Osteoblast (primary cell): ENCODE results near the gene SYCP3. TPM values are rescaled to one million over a fixed set of nuclear protein-coding genes. Genes with fewer than 3 reads are reported as not detected.

ENCODE experiments used
- DNase-seq: peaks from one replicate; pipeline ENCODE4 v3.0.0; 2011; ENCODE audit warnings: low spot score, mixed read lengths; ENCODE audit not compliant: insufficient read length; ENCODE audit errors: missing footprints
- H2AFZ ChIP-seq: 2 replicates; pipeline ENCODE4 v1.6.0; 2011; ENCODE audit warnings: mild to moderate bottlenecking, low read length
- H3K27ac ChIP-seq: 2 replicates; pipeline ENCODE4 v1.5.1; 2011; ENCODE audit warnings: mild to moderate bottlenecking, low read depth, low read length, moderate library complexity
- H3K27me3 ChIP-seq: 2 replicates; pipeline ENCODE4 v1.6.0; 2012; ENCODE audit warnings: mild to moderate bottlenecking, control low read depth, inconsistent platforms, low read length, moderate library complexity; ENCODE audit not compliant: insufficient read depth
- H3K36me3 ChIP-seq: 2 replicates; pipeline ENCODE4 v1.5.1; 2011; ENCODE audit warnings: mild to moderate bottlenecking, low read length, control low read depth, moderate library complexity; ENCODE audit not compliant: insufficient read depth
- H3K4me1 ChIP-seq: 2 replicates; pipeline ENCODE4 v1.5.1; 2011; ENCODE audit warnings: mild to moderate bottlenecking, low read length, control low read depth, moderate library complexity; ENCODE audit not compliant: insufficient read depth
- H3K4me2 ChIP-seq: 2 replicates; pipeline ENCODE4 v1.6.0; 2011; ENCODE audit warnings: mild to moderate bottlenecking, low read length; ENCODE audit not compliant: insufficient read depth
- H3K4me3 ChIP-seq: fragments of 200-600 bp; sonication (generic); 3 replicates; pipeline ENCODE4 v1.5.1; 2012; ENCODE audit warnings: mild to moderate bottlenecking, low read length, inconsistent platforms; ENCODE audit not compliant: insufficient read depth
- H3K79me2 ChIP-seq: 2 replicates; pipeline ENCODE4 v1.6.0; 2012; ENCODE audit warnings: mild to moderate bottlenecking, low read length, control low read depth, inconsistent platforms; ENCODE audit not compliant: insufficient read depth
- H3K9me3 ChIP-seq: 2 replicates; pipeline ENCODE4 v1.5.1; 2011; ENCODE audit warnings: low read depth, low read length, control low read depth
- H4K20me1 ChIP-seq: 2 replicates; pipeline ENCODE4 v1.6.0; 2012; ENCODE audit warnings: mild to moderate bottlenecking, low read length, control low read depth; ENCODE audit not compliant: insufficient read depth
- total RNA-seq: library from RNA; depleted of rRNA; stranded (reverse); fragments of >200 nt; gene quantifications from 2 replicates; pipeline ENCODE4 v1.2.3, GENCODE V29; 2012
- TF ChIP-seq, protein P1 (sequence below): IDR thresholded peaks from 2 replicates; pipeline ENCODE4 v1.5.1; 2011; ENCODE audit warnings: mild to moderate bottlenecking, low read depth, low read length, moderate library complexity; ENCODE audit errors: extremely low read depth

Gene SYCP3
- total RNA-seq, 1 donor: 0.72 TPM

DNA sequence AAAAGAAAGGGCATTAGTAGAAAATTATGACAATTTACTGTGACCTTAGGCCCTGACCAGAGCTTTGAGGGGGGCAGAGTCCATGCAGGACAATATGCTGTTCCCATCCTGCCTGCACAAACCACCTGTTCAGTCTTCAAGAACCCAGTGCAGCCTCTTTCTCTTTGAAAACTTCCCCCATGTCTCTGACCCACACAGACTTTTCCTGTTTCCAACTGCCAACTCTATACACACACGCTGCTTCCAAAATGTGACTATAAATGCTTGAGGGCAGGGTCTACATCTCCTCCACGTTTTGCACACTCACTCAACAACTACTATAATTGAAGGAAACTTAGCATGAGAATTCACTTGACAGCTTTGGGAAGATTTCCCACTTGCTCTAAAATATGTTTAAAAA is 36.6 kb upstream of the SYCP3 start:
- Histone ChIP-seq H3K4me3 (no peak overlapping the region), H3K36me3 (peaks cover 10% of the 10 kb centered on the region), H3K9me3 (no peaks in the 10 kb centered on the region), H3K4me2 (no peak overlapping the region), H4K20me1 (peaks cover 4% of the 10 kb centered on the region), H2AFZ (no peak overlapping the region), H3K79me2 (no peaks in the 10 kb centered on the region), H3K4me1 (no peaks in the 10 kb centered on the region), H3K27me3 (no peaks in the 10 kb centered on the region), H3K27ac (no peak overlapping the region)
- DNase-seq: no peak
- TF ChIP-seq, protein P1, sequence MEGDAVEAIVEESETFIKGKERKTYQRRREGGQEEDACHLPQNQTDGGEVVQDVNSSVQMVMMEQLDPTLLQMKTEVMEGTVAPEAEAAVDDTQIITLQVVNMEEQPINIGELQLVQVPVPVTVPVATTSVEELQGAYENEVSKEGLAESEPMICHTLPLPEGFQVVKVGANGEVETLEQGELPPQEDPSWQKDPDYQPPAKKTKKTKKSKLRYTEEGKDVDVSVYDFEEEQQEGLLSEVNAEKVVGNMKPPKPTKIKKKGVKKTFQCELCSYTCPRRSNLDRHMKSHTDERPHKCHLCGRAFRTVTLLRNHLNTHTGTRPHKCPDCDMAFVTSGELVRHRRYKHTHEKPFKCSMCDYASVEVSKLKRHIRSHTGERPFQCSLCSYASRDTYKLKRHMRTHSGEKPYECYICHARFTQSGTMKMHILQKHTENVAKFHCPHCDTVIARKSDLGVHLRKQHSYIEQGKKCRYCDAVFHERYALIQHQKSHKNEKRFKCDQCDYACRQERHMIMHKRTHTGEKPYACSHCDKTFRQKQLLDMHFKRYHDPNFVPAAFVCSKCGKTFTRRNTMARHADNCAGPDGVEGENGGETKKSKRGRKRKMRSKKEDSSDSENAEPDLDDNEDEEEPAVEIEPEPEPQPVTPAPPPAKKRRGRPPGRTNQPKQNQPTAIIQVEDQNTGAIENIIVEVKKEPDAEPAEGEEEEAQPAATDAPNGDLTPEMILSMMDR: no peak

DNA sequence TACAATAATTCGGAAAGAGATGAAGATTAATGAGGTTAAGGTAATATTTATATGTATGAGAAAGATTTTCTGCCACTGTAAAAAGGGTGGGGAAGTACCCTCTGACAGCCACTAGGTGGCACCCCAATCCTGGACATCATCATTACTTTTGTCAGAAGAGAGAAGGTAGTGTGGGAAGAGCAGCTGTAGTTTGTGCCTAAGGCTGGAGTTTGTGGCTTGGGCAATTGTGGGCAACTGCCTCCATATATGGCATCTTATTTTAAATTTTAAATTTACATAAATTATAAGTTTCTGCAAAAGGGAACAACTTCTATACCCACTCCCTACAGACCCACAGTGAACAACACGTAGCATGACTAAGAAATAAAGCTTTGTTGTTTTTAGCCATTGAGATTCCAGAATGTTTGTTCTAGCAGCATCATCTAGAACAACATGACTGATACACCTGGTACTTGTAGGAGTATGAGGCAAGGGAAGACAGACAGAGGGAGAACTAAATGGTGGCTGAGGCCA is 34.4 kb upstream of the SYCP3 start:
- peaks cover 15% of the 10 kb centered on the region for H3K36me3 ChIP-seq
- DNase-seq: peak; percentile 78
- TF ChIP-seq, protein P1: peak; percentile 92
- no peaks in the 10 kb centered on the region for H3K9me3 ChIP-seq
- no peaks in the 10 kb centered on the region for H3K27me3 ChIP-seq
- no peak overlapping the region for H3K4me3 ChIP-seq
- no peaks in the 10 kb centered on the region for H3K4me1 ChIP-seq
- H3K79me2 ChIP-seq: no peaks in the 10 kb centered on the region
- peaks cover 4% of the 10 kb centered on the region for H4K20me1 ChIP-seq
- no peak overlapping the region for H3K4me2 ChIP-seq
- H2AFZ ChIP-seq: no peak overlapping the region
- H3K27ac ChIP-seq: no peak overlapping the region

DNA sequence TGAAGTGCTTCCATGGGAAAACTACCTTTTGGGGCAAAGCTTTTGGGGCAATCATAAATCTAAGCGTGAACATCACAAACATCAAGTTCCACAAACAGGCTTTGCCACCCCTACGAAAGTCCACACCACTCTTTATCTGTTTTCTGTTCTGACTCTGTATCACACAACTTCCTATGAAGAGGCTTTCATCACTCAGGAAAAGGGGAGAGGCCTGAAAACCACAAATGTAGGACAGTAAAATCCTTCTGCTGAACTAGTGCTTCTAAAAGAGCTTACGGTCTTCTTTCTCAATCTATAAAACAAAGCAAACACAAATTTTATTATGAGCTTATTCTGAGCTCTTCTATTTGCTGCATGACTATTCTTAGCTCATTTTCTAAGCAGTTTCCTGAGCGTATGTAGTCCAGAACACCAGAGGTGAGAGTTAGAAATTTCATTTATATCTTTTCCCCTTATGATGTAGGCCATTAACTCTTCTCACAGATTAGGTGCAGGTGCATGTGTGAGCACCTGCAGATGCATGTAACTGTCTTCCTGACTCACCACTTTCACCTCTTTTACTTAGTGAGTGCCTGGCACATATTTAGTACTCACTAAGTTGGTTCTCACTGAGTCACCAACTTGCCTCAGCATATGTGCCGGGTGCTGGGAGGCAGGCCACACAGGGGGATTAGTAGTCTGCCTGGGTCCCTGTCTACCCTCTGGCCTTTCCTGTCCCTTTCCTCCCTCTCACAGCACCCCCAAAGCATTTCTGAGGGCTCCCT is 32.9 kb upstream of the SYCP3 start:
- no peaks in the 10 kb centered on the region for H3K9me3 ChIP-seq
- no peaks in the 10 kb centered on the region for H3K79me2 ChIP-seq
- H2AFZ ChIP-seq: no peak overlapping the region
- no peak overlapping the region for H3K27ac ChIP-seq
- no peak for DNase-seq
- H3K36me3 ChIP-seq: peaks cover 11% of the 10 kb centered on the region
- H3K4me2 ChIP-seq: no peak overlapping the region
- TF ChIP-seq, protein P1: no peak
- H3K4me1 ChIP-seq: no peaks in the 10 kb centered on the region
- no peaks in the 10 kb centered on the region for H3K27me3 ChIP-seq
- H3K4me3 ChIP-seq: no peak overlapping the region
- H4K20me1 ChIP-seq: peaks cover 4% of the 10 kb centered on the region

DNA sequence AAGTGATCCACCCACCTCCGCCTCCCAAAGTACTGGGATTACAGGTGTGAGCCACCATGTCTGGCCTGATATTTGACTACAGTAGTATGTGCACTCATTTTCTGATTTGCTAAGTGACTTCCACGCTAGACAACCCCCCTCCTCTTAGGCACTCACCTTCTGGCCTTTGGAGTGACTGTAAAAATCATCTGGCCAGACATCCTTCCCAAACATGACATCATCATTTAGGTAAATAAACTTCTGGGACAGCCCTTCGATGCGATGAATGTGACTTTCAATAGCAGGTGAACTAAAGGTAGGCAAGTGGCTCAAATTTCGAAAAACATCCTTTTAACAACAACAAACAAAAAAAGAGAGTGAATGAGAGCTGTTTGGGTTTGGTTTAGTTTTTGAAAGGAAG is 30.6 kb upstream of the SYCP3 start:
- no peaks in the 10 kb centered on the region for H3K79me2 ChIP-seq
- peaks cover 4% of the 10 kb centered on the region for H4K20me1 ChIP-seq
- H3K4me1 ChIP-seq: no peaks in the 10 kb centered on the region
- no peaks in the 10 kb centered on the region for H3K9me3 ChIP-seq
- H3K27me3 ChIP-seq: no peaks in the 10 kb centered on the region
- no peak overlapping the region for H3K27ac ChIP-seq
- H3K36me3 ChIP-seq: peaks cover 13% of the 10 kb centered on the region
- no peak overlapping the region for H3K4me2 ChIP-seq
- H3K4me3 ChIP-seq: no peak overlapping the region
- TF ChIP-seq, protein P1: no peak
- DNase-seq: no peak
- H2AFZ ChIP-seq: no peak overlapping the region
